ENCODE data around the gene MYO6. TPM values are rescaled to one million over a fixed set of nuclear protein-coding genes. Genes with fewer than 3 reads are reported as not detected.

The MYO6 gene
- polyA plus RNA-seq, 1 of the 3 experiments (the other 2 are of a cell fraction): 6.2 TPM

DNA sequence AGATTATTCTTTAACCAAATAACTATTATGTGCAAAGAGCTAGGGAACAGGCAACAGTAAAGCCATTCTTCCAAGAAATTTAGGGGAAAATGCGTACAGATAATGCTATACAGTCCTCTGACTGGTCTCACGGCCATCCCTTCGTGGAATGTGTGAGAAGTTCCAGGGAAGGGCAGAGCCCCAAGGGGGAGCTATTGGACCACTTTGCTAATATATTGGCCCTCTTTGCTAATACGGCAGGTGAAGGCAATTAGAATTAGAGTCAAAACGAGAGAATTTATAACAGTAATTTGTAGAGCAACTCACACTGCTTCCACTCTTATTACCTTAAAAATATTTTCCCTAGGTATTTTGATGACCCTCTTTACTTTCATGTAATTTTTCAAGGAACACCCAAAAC, 183.0 kb downstream of the MYO6 start:
- Histone ChIP-seq H2AFZ (ENCODE audit: low read depth) (no peak overlapping the region), H4K20me1 (ENCODE audit: insufficient read depth) (no peaks in the 10 kb centered on the region), H3K4me2 (no peak overlapping the region), H3K79me2 (ENCODE audit: insufficient read depth) (no peaks in the 10 kb centered on the region), H3K9ac (no peak overlapping the region), H3K36me3 (replicated peaks in 1 of 2; ENCODE audit: control insufficient read depth in 1 of 2, insufficient read depth in 2 of 2, low read length in 1 of 2) (no peaks in the 10 kb centered on the region), H3K27me3 (ENCODE audit: insufficient read depth) (no peaks in the 10 kb centered on the region), H3F3A (replicated peaks; ENCODE audit: insufficient read depth) (no peaks in the 10 kb centered on the region), H3K4me3 (ENCODE audit: low read depth in 2 of 2, low read length in 1 of 2) (peak overlapping the region in 1 of 2 experiments; percentile 38; a peak in 1 of 4 replicates), H3K9me2 (no peaks in the 10 kb centered on the region), H3K9me3 (no peaks in the 10 kb centered on the region), H3K4me1 (ENCODE audit: control insufficient read depth in 1 of 2, insufficient read depth in 2 of 2, low read depth in 1 of 2, low read length in 1 of 2) (peaks cover 0 to 9% of the 10 kb centered on the region in 2 experiments; a peak in 1 of 4 replicates), H3K27ac (ENCODE audit: low read depth in 2 of 2, low read length in 1 of 2) (no peak overlapping the region)
- DNase-seq: peak; percentile 35
- CTCF ChIA-PET: interaction anchor here (0.6 to 4.3 kb wide), 11 partner anchors 9 to 1525 kb away, joined by 3 to 29 read pairs (median 4); no protein-coding TSS in a partner anchor
- 72% methylated on average over 5 of the region's 5 CpGs for WGBS (ENCODE audit: low lambda C conversion rate)
- POLR2A ChIA-PET: interaction anchor here (0.6 kb wide), 1 partner anchor 929 kb away, joined by 6 read pairs; no protein-coding TSS in a partner anchor
- TF ChIP-seq RAD21 (IDR thresholded peaks at IDR 0.05; ENCODE audit: low read length) (peak; percentile 68), SIN3A (IDR thresholded peaks at IDR 0.05; ENCODE audit: borderline replicate concordance, low read depth, low read length) (no peak), MAX (IDR thresholded peaks at IDR 0.05; ENCODE audit: low read depth) (no peak), FOSL2 (IDR thresholded peaks at IDR 0.05; ENCODE audit: borderline replicate concordance, low read depth) (no peak), JUND (IDR thresholded peaks at IDR 0.05) (no peak), SMC3 (IDR thresholded peaks at IDR 0.05; ENCODE audit: low read depth, low read length) (peak; percentile 23; the same call in 1 of the 2 replicates)
- TF ChIP-seq, protein P1, sequence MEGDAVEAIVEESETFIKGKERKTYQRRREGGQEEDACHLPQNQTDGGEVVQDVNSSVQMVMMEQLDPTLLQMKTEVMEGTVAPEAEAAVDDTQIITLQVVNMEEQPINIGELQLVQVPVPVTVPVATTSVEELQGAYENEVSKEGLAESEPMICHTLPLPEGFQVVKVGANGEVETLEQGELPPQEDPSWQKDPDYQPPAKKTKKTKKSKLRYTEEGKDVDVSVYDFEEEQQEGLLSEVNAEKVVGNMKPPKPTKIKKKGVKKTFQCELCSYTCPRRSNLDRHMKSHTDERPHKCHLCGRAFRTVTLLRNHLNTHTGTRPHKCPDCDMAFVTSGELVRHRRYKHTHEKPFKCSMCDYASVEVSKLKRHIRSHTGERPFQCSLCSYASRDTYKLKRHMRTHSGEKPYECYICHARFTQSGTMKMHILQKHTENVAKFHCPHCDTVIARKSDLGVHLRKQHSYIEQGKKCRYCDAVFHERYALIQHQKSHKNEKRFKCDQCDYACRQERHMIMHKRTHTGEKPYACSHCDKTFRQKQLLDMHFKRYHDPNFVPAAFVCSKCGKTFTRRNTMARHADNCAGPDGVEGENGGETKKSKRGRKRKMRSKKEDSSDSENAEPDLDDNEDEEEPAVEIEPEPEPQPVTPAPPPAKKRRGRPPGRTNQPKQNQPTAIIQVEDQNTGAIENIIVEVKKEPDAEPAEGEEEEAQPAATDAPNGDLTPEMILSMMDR (IDR thresholded peaks at IDR 0.05): peak; percentile 51

DNA sequence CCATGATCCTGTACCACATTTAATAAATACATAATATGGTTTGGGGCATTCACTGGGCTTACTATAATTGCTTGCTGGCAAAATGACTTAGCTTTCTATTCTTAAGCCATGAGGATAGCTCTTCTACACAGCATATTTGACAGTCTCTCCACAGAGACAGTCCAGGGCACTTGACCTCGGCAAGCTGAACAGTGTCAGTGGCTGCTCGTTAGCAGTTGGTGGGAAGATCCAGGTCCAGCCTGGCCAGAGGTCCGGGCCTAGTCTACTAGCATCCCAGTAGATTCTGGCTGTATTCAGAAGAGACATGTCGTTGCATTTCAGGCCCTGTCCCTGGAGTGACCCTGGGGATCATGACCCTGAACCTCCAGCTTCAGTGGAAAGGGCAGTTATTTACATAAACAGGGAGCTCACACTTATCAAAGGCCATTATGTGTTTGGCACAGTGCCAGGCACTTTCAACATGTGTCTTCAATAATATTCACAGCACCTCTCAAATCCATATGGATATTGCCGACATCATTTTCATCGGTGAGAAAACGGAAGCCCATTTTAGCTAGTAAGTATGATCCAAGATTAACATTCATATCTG, 184.4 kb downstream of the MYO6 start:
- Histone ChIP-seq H3K9me3 (no peaks in the 10 kb centered on the region), H3K9ac (no peak overlapping the region), H3K4me1 (ENCODE audit: control insufficient read depth in 1 of 2, insufficient read depth in 2 of 2, low read depth in 1 of 2, low read length in 1 of 2) (peaks cover 0 to 9% of the 10 kb centered on the region in 2 experiments; a peak in 1 of 4 replicates), H2AFZ (ENCODE audit: low read depth) (no peak overlapping the region), H3K79me2 (ENCODE audit: insufficient read depth) (no peaks in the 10 kb centered on the region), H3K27ac (ENCODE audit: low read depth in 2 of 2, low read length in 1 of 2) (no peak overlapping the region), H4K20me1 (ENCODE audit: insufficient read depth) (no peaks in the 10 kb centered on the region), H3K4me3 (ENCODE audit: low read depth in 2 of 2, low read length in 1 of 2) (no peak overlapping the region), H3F3A (replicated peaks; ENCODE audit: insufficient read depth) (no peaks in the 10 kb centered on the region), H3K27me3 (ENCODE audit: insufficient read depth) (no peaks in the 10 kb centered on the region), H3K9me2 (no peaks in the 10 kb centered on the region), H3K36me3 (replicated peaks in 1 of 2; ENCODE audit: control insufficient read depth in 1 of 2, insufficient read depth in 2 of 2, low read length in 1 of 2) (no peaks in the 10 kb centered on the region), H3K4me2 (no peak overlapping the region)
- ChIA-PET CTCF (interaction anchor here (0.7 to 4.3 kb wide), 17 partner anchors 8 to 1524 kb away, joined by 3 to 29 read pairs (median 4); no protein-coding TSS in a partner anchor), POLR2A (no interaction called here)
- no peak for DNase-seq
- WGBS (ENCODE audit: low lambda C conversion rate): 73% methylated on average over 5 of the region's 7 CpGs
- TF ChIP-seq, protein P2, sequence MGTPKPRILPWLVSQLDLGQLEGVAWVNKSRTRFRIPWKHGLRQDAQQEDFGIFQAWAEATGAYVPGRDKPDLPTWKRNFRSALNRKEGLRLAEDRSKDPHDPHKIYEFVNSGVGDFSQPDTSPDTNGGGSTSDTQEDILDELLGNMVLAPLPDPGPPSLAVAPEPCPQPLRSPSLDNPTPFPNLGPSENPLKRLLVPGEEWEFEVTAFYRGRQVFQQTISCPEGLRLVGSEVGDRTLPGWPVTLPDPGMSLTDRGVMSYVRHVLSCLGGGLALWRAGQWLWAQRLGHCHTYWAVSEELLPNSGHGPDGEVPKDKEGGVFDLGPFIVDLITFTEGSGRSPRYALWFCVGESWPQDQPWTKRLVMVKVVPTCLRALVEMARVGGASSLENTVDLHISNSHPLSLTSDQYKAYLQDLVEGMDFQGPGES (IDR thresholded peaks at IDR 0.05; ENCODE audit: low read depth, low read length): no peak
- no peak for TF ChIP-seq FOXM1 (IDR thresholded peaks at IDR 0.05; ENCODE audit: low read depth)
- TF ChIP-seq NFIC (IDR thresholded peaks at IDR 0.05; ENCODE audit: borderline replicate concordance): 0 out of 2 replicates have a peak, but pooled peaks have one; percentile 5
- TF ChIP-seq FOSL2 (IDR thresholded peaks at IDR 0.05; ENCODE audit: borderline replicate concordance, low read depth): no peak
- no peak for TF ChIP-seq EZH2phosphoT487 (IDR thresholded peaks at IDR 0.05; ENCODE audit: borderline replicate concordance, low read depth)
- no peak for TF ChIP-seq TEAD4 (IDR thresholded peaks at IDR 0.05; ENCODE audit: borderline replicate concordance, insufficient read depth)
- TF ChIP-seq RFX5 (IDR thresholded peaks at IDR 0.05; ENCODE audit: low read length): no peak
